Right lobe of liver (tissue), 6 donors: ENCODE measurements around the gene E2F6. TPM values are rescaled to one million over a fixed set of nuclear protein-coding genes. Genes with fewer than 3 reads are reported as not detected.

Source experiments
- ATAC-seq, 4 donors: fragments of 200-7000 bp; cut with Tn5 transposase; one replicate each; pipeline ENCODE4 v1.9.1; 2020; ENCODE audit warnings: mild to moderate bottlenecking in 4 of 4, moderate library complexity in 4 of 4
- DNase-seq, 3 donors: peaks; one replicate each; pipeline ENCODE4 v3.0.0-alpha.2; 2020
- H3K27ac ChIP-seq, 3 donors: fragments of 200-600 bp; one replicate each; pipeline ENCODE4 v1.8.0; 2022
- H3K27me3 ChIP-seq, 2 donors: fragments of 200-600 bp; one replicate each; pipeline ENCODE4 v1.8.0; 2022
- H3K36me3 ChIP-seq, 4 donors: fragments of 200-600 bp; sonication (generic) in 1 of 4; one replicate each; pipeline versions ENCODE4 v1.5.1 to v1.8.0; 2017 to 2022; ENCODE audit warnings: control low read depth in 1 of 4
- H3K4me1 ChIP-seq, 4 donors: fragments of 200-600 bp; sonication (generic) in 1 of 4; one replicate each; pipeline versions ENCODE4 v1.5.1 to v1.8.0; 2017 to 2022; ENCODE audit warnings: control low read depth in 1 of 4
- H3K4me3 ChIP-seq, 3 donors: fragments of 200-600 bp; one replicate each; pipeline ENCODE4 v1.8.0; 2022
- H3K9me3 ChIP-seq, 4 donors: fragments of 200-600 bp; sonication (generic) in 1 of 4; one replicate each; pipeline versions ENCODE4 v1.5.1 to v1.8.0; 2017 to 2022; ENCODE audit warnings: control low read depth in 1 of 4
- POLR2A ChIP-seq: fragments of 450-650 bp; IDR thresholded peaks from one replicate; pipeline ENCODE4 v1.6.1; 2017; ENCODE audit warnings: antibody characterized with exemption, mild to moderate bottlenecking
- WGBS: methylation state at CpG from one replicate; pipeline ENCODE4 v1.1.6; 2018; ENCODE audit warnings: low coverage, low lambda C conversion rate; ENCODE audit not compliant: insufficient coverage; ENCODE audit errors: missing lambda C conversion rate; 5-methylcytosine and 5-hydroxymethylcytosine counted together
- intact Hi-C, 2 donors: fragments of 100-400 bp; cut with DNase I; formaldehyde crosslinking; loops; one replicate each; pipeline versions ENCODE4 v1.11.2 to v1.14.1; 2022
- total RNA-seq, 6 experiments: library from RNA; depleted of rRNA in 2 of 6; stranded (reverse); fragments of >200 nt in 2 of 6; fragmentation: NEBNext Ultra II Directional in 3 of 6; extraction: Animal tissue kit (Norgen Biotek cat#: 25700) in 3 of 6; gene quantifications; one replicate each; pipeline versions ENCODE4 v1.1.0 to v1.2.4, GENCODE V29; 2016 to 2023
- TF ChIP-seq, protein P1 (sequence below), 4 donors: fragments of 200-600 bp in 3 of 4; fragments of 450-650 bp in 1 of 4; IDR thresholded peaks; one replicate each; pipeline versions ENCODE4 v1.5.1 to v1.8.0; 2016 to 2022; ENCODE audit warnings: antibody characterized with exemption in 4 of 4, mild to moderate bottlenecking in 2 of 4
- donor health status: DM: no; HTN: yes; CAD: no.
- donor health status: DM: no; HTN: no; CAD: no.
- donor health status: DM: no; HTN: no; CAD: no.
- donor health status: DM: no; HTN: yes; CAD: no.
- donor health status: DM: no; HTN: yes; CAD: no.

Gene E2F6
- total RNA-seq, 6 experiments from 2014 or later: 4.4 to 9.9 (median 5.8) TPM

DNA sequence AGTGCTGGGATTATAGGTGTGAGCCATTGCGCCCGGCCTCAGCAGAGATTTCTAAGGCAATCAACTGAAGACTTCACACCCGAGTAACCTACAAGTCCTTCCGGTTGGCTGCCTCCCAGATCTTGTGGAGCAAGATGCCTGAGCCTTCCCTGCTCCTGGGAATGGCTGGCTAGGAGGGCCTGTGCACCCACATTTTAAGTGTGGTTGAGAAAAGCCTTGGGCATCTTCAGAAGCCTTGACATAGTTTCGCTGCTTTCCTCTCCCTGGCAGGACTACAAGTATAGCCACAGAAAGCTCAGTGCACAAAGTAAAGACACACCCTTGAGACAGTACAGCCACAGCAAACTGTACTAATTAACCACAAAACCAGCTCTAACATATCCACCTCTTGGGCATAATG lies 35.2 kb downstream of the E2F6 start:
- Histone ChIP-seq H3K9me3 (no peaks in the 10 kb centered on the region), H3K4me1 (no peaks in the 10 kb centered on the region), H3K27me3 (no peaks in the 10 kb centered on the region), H3K4me3 (no peak overlapping the region), H3K36me3 (no peaks in the 10 kb centered on the region), H3K27ac (no peak overlapping the region)
- ATAC-seq (no peak), DNase-seq (no peak)
- TF ChIP-seq, protein P1, sequence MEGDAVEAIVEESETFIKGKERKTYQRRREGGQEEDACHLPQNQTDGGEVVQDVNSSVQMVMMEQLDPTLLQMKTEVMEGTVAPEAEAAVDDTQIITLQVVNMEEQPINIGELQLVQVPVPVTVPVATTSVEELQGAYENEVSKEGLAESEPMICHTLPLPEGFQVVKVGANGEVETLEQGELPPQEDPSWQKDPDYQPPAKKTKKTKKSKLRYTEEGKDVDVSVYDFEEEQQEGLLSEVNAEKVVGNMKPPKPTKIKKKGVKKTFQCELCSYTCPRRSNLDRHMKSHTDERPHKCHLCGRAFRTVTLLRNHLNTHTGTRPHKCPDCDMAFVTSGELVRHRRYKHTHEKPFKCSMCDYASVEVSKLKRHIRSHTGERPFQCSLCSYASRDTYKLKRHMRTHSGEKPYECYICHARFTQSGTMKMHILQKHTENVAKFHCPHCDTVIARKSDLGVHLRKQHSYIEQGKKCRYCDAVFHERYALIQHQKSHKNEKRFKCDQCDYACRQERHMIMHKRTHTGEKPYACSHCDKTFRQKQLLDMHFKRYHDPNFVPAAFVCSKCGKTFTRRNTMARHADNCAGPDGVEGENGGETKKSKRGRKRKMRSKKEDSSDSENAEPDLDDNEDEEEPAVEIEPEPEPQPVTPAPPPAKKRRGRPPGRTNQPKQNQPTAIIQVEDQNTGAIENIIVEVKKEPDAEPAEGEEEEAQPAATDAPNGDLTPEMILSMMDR (IDR thresholded peaks at IDR 0.05): no peak
- TF ChIP-seq POLR2A: no peak
- WGBS: 100% methylated on average over 2 of the region's 5 CpGs
- intact Hi-C loops: no loop called here

DNA sequence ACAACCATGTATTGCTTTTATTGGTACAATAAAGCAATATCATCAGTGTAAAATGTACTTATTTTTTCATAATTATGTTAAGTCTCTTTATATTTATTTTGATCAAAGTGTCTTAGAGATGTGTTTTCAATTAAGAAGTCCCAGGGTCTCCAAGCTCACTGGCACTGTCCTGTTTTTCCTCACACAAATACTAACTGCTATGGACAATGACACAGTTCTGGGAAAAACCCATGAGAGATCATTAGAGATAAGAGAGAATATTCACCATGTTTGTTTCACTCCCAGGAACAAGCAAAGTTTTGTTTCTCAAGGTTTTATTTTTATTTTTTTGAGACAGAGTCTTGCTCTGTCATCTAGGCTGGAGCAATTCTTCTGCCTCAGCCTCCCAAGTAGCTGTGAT lies 38.7 kb downstream of the E2F6 start:
- Histone ChIP-seq H3K4me3 (no peak overlapping the region), H3K9me3 (no peaks in the 10 kb centered on the region), H3K36me3 (no peaks in the 10 kb centered on the region), H3K4me1 (peaks cover 0 to 9% (median 0%) of the 10 kb centered on the region in 4 donors), H3K27me3 (no peaks in the 10 kb centered on the region), H3K27ac (no peak overlapping the region)
- DNase-seq (no peak), ATAC-seq (no peak)
- intact Hi-C loops: no loop called here
- TF ChIP-seq POLR2A: no peak
- TF ChIP-seq, protein P1 (IDR thresholded peaks at IDR 0.05): no peak

DNA sequence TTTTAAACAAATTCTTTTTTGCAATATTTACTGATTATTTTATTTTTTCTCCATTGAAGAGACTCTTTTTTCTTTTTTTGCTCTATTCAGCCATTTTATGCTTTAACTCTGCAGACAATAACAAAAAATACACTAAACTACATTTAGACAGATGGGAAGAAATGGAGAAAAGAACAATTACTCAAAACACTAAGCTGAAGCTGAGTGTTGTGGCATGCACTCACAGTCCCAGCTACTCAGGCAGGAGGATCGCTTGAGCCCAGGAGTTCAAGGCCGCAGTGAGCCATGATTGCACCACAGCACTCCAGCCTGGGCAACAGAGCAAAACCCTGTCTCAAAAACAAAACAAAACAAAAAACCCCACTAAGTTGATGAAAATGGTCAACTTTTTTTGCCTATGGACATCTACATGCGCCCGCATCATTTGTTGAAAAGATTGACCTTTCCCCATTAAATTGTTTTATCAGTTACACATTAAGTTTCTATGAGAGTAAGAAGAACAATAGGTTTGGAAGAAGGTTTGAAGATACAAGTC lies 43.0 kb downstream of the E2F6 start:
- Histone ChIP-seq H3K9me3 (no peaks in the 10 kb centered on the region), H3K4me1 (peaks cover 0 to 9% (median 0%) of the 10 kb centered on the region in 4 donors), H3K27me3 (no peaks in the 10 kb centered on the region), H3K27ac (no peak overlapping the region), H3K36me3 (no peaks in the 10 kb centered on the region), H3K4me3 (no peak overlapping the region)
- ATAC-seq: peak; percentile 55 to 82 (median 72)
- intact Hi-C loops: no loop called here
- 67% methylated on average over 4 of the region's 4 CpGs for WGBS
- TF ChIP-seq, protein P1 (IDR thresholded peaks at IDR 0.05): no peak
- no peak for TF ChIP-seq POLR2A
- DNase-seq: peak in 2 of 3 donors; percentile 29 to 53

DNA sequence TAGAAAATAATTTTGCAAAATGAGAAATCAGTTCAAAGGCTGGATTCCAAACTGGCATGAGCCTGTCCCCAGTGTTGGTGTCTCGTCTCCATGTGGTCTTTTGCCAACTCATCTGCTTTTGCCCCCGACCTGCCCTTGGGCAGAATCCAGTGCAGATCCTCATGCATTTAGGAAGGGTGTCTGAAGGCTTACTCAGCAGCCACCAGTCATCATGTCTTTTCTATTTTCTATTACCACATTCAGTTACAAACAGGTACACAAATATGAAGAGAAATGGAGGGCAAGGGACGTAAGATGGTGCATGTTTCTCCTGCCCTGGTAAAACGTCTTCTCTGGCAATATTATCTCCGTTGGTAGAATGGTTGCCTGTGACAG lies 43.5 kb downstream of the E2F6 start:
- ATAC-seq: no peak
- intact Hi-C loops: no loop called here
- Histone ChIP-seq H3K4me3 (no peak overlapping the region), H3K27me3 (no peaks in the 10 kb centered on the region), H3K4me1 (peaks cover 0 to 9% (median 0%) of the 10 kb centered on the region in 4 donors), H3K9me3 (no peaks in the 10 kb centered on the region), H3K27ac (no peak overlapping the region), H3K36me3 (no peaks in the 10 kb centered on the region)
- TF ChIP-seq POLR2A: no peak
- TF ChIP-seq, protein P1 (IDR thresholded peaks at IDR 0.05): no peak
- DNase-seq: no peak
- 73% methylated on average over 5 of the region's 5 CpGs for WGBS
